ENCODE results near the gene RPS28.

GRCh38 chr19:8329996-8330395, 8.7 kb downstream of the RPS28 start:
- TF ChIP-seq CTCF (IDR thresholded peaks at IDR 0.05) (no peak), POLR2A (IDR thresholded peaks at IDR 0.05) (no peak)
